ENCODE results near the gene WDR70.
"Not testable (repeated sequence)": the region's sequence is repeated elsewhere in the genome, so short reads cannot be mapped to it uniquely, and the experiment has no call there.

The WDR70 gene

DNA sequence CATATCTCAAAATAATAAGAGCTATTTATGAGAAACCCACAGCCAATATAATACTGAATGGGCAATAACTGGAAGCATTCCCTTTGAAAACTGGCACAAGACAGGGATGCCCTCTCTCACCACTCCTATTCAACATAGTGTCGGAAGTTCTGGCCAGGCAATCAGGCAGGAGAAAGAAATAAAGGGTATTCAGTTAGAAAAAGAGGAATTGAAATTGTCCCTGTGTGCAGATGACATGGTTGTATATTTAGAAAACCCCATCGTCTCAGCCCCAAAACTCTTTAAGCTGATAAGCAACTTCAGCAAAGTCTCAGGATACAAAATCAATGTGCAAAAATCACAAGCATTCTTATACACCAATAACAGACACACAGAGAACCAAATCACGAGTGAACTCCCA, 66.7 kb downstream of the WDR70 start:
- DNase-seq; in situ Hi-C loops (cut with MboI; ENCODE audit: low pct_unique_long_range_greater_than_20kb, low sequenced_read_pairs): not testable (repeated sequence)

DNA sequence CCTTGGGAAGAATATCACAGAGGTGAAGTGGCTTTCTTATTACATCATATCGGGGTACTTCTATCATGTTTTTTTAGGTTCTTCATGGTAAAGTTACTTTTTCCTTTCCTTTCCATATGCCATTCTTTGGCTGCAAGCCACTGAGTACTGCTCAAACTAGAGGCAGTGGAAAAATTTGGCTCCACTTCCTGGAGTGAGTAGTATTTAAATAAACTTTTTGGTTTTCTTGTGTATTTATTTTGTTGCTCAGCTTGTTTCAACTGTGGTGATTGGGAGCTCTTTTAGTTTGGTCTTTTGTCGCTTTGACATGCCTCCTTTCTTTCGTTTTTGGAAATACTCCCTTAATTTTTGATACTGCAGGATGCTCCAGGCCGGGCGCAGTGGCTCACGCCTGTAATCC, 69.8 kb downstream of the WDR70 start:
- DNase-seq = no peak
- in situ Hi-C loops (cut with MboI; ENCODE audit: low pct_unique_long_range_greater_than_20kb, low sequenced_read_pairs) = no loop called here

DNA sequence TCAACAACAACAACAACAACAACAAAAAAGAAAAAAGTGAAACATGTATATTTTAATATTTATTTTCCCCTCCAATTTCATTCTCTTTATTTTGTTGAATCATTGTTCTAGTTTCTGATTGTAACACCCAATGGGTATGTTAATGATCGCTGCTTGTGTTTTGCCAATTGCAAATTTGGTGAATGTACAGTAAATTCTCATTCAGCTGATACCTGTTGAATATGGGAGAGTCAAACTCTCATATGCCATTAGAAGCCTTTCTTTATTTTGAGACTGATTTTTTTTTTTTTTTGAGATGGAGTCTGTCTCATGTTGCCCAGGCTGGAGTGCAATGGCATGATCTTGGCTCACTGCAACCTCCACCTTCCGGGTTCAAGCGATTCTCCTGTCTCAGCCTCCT, 72.9 kb downstream of the WDR70 start:
- DNase-seq; in situ Hi-C loops (cut with MboI; ENCODE audit: low pct_unique_long_range_greater_than_20kb, low sequenced_read_pairs): not testable (repeated sequence)

DNA sequence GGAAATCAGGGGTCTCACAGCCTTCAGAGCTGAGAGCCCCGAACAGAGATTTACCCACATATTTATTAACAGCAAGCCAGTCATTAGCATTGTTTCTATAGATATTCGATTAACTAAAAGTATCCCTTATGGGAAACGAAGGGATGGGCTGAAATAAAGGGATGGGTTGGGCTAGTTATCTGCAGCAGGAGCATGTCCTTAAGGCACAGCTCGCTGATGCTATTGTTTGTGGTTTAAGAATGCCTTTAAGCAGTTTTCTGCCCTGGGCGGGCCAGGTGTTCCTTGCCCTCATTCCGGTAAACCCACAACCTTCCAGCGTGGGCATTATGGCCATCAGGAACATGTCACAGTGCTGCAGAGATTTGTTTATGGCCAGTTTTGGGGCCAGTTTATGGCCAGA, 74.1 kb downstream of the WDR70 start:
- in situ Hi-C loops (cut with MboI; ENCODE audit: low pct_unique_long_range_greater_than_20kb, low sequenced_read_pairs); DNase-seq: not testable (repeated sequence)

DNA sequence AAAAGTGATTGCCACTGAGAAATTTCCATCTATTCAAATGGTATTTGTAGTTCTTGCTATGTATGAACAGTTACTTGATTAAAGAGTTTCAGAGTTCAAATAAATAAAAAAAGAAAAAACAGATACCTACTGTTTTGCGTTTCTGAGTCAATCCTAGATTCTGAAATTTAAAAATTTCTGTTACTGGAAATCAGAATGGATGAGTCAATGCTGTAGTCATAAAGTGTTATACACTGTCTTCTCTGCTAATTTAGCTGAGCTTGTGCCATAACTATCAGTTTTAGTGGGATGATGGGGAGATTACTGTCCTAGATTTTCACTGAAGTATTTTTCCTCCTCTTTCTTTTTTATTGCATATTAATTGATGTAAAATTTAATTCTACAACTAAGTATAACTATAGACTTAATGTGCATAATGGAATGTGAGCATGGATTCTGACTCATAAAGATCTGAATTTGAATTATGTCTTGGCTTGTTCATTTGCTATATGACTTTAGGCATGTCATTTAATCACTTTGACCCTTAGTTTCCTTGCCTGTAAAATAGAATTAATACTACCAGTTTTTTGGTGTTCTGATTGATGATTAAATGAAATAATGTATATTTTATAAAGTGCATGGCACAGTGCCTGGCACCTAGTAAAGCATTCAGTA, 75.4 kb downstream of the WDR70 start:
- DNase-seq; in situ Hi-C loops (cut with MboI; ENCODE audit: low pct_unique_long_range_greater_than_20kb, low sequenced_read_pairs): not testable (repeated sequence)

DNA sequence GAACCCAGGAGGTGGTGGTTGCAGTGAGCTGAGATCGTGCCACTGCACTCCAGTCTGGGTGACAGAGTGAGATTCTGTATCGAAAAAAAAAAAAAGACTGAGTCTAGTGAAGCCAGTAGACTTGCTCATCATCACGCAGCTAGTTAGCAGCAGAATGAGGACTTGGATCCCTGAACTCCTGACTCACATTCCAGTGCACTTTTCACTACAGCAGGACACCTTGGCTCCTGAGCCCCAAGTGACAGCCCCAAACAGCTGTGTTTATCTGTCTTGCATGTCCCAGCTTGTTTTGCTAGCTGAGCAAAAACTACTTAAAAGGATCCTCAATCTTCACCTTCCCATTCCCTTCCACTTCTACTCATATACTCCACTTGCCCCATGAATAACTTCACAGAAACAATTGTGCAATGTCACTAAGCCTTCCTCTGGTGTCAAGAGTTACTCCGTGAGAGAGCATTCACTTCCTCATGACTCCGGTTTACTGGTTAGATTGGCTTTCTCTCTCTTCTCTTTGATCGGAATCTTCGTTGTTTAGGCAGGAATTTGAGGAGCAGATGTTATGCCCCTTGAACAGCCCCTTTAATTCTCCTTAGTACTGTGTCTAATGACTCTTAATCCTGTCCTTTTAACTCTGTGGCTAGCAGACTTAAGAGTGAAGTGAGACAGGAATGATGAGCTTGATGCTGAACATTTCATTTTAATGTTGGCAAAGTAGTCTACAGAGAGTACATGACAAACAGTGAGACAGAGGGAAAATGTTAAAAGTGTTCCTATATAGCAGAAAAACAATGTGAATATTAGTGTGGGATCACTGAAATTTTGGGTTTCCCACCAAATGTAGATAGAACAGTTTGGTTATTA, 84.3 kb downstream of the WDR70 start:
- in situ Hi-C loops (cut with MboI; ENCODE audit: low pct_unique_long_range_greater_than_20kb, low sequenced_read_pairs) = not testable (repeated sequence)
- peak; percentile 83 for DNase-seq

DNA sequence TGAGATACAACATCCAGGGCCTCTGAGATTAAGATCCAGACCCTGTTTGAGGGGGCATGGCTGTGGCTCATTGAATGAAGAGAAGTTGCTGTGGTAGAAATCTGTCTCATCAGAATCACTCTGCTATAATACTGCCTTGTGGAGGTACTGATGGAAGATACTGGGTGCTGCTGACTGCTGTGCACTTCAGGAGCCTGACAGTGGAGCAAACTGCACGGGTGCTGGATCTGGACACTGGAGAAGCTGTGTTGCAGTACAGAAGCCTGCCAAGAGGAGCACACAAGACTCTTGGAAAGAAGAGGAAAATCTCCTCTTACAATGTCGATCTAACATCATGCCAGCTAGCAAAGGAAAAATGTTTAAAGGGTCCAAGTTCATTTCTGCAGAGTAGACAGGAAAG, 85.5 kb downstream of the WDR70 start:
- DNase-seq; in situ Hi-C loops (cut with MboI; ENCODE audit: low pct_unique_long_range_greater_than_20kb, low sequenced_read_pairs): not testable (repeated sequence)

DNA sequence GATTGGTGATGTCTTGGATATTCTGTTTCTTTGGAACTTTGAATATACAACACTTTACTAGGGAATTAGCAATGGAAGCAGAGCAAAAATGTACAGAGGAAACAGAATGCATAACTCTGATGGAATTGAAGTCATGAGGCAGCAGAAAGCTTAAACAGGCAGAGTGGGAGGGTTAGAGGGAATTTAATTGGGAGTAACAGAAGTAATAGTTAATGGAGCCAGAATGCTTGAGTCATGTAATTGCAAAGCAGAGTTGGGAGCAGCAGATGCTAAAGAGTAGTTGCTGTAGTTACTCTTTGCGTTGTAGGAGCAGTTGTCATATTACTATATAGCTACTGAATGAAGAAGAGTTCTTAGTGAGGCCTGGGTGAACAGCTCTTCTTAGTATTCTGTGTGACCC, 90.3 kb downstream of the WDR70 start:
- DNase-seq; in situ Hi-C loops (cut with MboI; ENCODE audit: low pct_unique_long_range_greater_than_20kb, low sequenced_read_pairs): not testable (repeated sequence)

DNA sequence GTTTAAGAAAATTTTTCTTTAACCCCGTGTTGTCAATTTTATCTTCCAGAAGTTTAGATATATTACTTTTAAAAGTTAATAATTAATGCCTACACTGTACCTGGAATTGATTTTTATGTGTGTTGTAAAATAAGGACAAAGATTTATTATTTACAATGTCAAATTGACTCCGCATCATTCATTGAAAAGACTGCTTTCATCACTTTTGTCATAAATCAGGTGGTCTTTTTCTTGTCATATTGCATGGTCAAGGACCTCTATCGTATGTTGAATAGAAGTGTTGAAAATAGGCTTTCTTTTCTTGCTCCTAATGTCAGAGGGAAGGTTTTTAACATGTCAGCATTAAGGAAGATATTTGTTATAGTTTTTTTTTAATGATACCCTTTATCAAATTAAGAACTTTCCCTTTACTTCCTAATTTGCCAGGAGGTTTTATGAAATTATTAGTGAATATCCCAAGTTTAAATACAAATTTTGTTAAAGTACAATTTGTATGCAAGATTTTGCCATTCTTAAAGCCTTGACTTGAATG, 92.6 kb downstream of the WDR70 start:
- in situ Hi-C loops (cut with MboI; ENCODE audit: low pct_unique_long_range_greater_than_20kb, low sequenced_read_pairs) = no loop called here
- no peak for DNase-seq

DNA sequence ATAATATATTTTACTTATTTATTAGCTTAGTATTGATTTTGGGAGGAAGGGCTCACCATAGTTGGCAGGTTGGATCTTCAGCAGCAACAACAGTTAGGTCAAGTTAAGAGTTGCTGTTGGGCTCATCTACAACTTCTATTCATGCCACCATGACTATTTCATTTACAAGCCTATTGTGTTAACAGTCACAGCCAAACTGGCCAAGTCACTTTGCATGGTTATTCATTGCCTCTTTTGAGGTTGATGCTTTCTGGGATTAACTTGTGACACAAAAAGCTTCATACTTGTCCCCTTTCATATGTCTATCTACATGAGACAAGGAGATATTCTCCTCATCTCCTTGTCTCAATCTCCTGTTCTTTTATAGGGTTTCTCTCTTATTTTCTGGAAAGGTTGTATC, 98.3 kb downstream of the WDR70 start:
- DNase-seq = no peak
- in situ Hi-C loops (cut with MboI; ENCODE audit: low pct_unique_long_range_greater_than_20kb, low sequenced_read_pairs) = loop anchor here (25.0 kb wide), 1 partner anchor 710 kb away; no protein-coding TSS in a partner anchor

DNA sequence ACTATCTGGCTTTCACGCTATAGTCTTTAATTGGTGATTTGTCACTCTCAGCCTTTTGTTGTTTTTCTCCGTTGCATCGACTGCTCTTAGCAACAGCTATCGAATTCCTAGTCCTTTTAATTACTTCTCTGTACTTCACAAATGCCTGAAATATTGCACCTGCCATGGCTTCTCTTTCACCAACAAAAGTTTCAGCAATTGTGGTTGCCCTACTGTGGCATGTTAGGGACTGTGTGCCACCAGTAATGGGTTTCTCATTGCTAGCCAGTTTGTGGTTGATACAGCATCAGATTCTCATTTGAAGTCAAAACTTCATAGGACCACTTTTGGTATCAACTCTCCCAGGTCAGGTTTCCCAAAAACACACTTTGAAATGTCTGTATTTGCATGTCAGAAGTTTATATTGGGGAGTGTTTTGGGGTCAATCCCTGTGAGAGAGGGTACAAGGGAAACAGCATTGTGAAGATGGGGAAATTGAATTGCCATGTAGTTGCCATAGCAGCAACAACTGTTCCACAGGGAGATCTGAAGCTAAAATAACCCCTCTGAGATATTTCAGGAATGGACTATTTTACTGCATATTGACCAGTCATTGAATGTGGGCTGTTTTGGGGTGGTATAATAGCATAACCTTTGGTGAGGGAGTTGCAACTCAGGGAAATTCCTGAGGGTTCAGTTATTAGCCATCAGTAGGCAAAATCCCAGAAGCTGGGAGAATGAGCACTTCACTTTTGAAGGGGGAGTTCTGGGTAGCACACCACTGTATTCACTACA, 99.2 kb downstream of the WDR70 start:
- in situ Hi-C loops (cut with MboI; ENCODE audit: low pct_unique_long_range_greater_than_20kb, low sequenced_read_pairs) = loop anchor here (25.0 kb wide), 1 partner anchor 709 kb away; no protein-coding TSS in a partner anchor
- DNase-seq = no peak

DNA sequence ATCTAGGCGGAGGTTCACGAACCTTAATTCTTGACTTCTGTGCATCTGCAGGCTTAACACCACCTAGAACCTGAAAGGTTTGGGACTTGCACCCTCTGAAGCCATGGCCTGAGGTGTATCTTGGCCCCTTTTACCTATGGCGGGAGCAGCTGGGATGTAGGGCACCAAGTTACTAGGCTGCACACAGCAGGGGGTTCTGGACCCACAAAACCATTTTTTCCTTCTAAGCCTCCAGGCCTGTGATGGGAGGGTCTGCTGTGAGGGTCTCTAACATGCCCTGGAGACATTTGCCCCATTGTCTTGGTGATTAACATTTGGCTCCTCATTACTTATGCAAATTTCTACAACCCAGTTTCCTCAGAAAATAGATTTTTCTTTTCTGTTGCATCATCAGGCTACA, 102.3 kb downstream of the WDR70 start:
- in situ Hi-C loops (cut with MboI; ENCODE audit: low pct_unique_long_range_greater_than_20kb, low sequenced_read_pairs) = loop anchor here (25.0 kb wide), 1 partner anchor 706 kb away; no protein-coding TSS in a partner anchor
- not testable (repeated sequence) for DNase-seq

DNA sequence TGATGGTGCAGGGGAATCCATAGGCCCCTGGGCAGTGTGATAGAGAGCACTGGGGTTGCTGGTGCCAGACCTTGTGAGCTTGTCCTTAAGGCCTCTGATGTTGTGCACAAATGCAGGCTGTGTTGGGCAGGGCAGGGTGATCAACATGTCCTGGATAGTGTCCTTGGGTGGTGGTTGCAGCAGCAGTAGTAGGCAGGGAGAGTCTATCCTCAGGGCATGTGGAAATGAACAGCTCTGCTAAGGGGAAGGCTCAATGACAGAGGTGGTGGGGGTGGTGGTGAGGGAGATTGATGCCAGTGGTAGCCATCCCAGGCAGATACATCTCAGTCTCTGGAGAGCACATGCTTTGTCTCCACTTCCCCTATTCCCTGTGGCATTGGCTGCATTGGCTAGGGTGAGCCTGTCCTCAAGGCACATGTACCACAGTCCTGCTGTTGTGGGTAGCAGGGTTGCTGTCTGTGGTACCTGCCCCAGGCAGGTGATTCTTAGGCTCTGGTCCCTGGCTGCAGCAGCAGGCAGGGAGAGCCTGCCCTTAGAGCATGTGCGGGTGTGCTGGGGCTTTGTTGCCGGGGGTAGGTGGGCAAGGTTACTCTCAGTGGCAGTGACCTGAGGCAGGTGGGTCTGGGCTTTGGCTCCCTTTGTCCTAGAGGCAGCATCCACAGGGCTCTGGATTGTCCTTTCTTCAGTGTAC, 111.1 kb downstream of the WDR70 start:
- no peak for DNase-seq
- in situ Hi-C loops (cut with MboI; ENCODE audit: low pct_unique_long_range_greater_than_20kb, low sequenced_read_pairs) = loop anchor here (25.0 kb wide), 1 partner anchor 697 kb away; no protein-coding TSS in a partner anchor

DNA sequence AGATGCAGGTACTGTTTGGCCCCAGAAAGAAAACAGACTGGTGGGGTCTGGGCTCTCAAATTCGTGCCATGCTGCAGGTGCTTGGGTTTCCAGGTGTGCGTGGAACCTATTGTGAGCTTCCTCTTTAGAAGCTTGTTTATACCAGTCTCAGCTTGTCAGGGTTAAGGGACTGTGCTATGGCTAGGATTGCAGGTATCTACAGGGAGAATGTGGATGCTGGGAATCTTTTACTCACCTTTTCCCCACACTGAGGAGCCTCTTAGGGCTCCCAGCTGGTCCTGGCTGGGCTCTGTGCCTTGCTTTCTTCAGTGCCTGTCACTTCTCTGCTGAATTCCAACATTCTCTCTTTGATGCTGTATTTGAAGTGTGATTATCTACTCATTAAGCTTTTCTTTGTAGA, 111.8 kb downstream of the WDR70 start:
- in situ Hi-C loops (cut with MboI; ENCODE audit: low pct_unique_long_range_greater_than_20kb, low sequenced_read_pairs) = loop anchor here (25.0 kb wide), 1 partner anchor 696 kb away; no protein-coding TSS in a partner anchor
- DNase-seq = no peak

DNA sequence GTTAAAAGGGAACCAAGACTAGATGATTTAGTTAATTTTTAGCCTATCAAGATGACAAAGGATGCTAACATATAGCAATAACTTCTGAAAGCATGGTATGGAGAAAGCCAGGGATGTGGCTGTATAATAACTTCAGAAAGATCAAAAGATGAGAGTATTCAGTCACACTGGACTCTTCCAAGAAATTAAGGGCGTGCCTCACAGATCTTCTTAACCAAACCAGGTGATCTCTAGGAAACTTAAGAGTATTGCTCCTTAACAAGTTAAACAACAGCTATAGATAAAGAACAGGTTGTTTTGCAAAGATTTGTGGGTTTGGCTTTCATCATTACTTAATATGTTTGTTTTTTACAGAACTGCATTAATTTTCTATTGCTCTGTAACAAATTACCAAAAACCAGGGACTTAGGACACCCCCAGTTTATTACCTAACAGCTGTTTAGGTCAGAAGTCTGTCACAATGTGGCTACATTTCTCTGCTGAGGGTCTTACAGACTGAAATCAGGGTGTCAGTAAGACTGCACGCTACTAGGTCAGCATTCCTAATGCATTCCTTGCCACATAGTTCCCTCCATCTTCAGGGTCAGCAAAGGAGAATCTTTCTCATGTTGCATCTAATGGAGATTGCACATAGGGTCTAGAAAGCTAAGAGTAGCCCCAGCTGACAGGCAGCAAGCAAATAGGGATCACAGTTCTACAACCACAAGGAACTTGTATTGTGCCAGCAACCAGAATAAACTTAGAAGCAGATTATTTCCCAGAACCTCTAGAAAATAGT, 113.8 kb downstream of the WDR70 start:
- in situ Hi-C loops (cut with MboI; ENCODE audit: low pct_unique_long_range_greater_than_20kb, low sequenced_read_pairs) = loop anchor here (25.0 kb wide), 1 partner anchor 694 kb away; no protein-coding TSS in a partner anchor
- DNase-seq = no peak

DNA sequence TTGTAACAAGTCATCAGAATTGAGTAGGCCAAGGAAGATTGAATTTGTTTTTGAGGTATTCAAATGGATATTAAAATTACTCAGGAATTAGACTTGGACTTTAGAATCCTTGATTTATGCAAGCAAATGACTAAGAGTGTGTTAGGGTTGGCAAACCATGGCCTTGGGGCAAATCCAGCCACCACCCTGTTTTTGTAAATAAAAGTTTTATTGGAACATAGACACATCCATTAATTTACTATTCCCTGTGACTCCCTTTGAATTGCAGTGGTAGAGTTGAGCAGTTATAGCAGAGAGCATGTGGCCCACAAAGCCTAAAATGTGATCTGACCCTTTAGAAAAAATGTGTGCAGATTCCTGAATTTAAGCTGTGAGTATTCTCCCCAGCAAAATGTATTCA, 115.6 kb downstream of the WDR70 start:
- no peak for DNase-seq
- in situ Hi-C loops (cut with MboI; ENCODE audit: low pct_unique_long_range_greater_than_20kb, low sequenced_read_pairs) = loop anchor here (25.0 kb wide), 1 partner anchor 693 kb away; no protein-coding TSS in a partner anchor

DNA sequence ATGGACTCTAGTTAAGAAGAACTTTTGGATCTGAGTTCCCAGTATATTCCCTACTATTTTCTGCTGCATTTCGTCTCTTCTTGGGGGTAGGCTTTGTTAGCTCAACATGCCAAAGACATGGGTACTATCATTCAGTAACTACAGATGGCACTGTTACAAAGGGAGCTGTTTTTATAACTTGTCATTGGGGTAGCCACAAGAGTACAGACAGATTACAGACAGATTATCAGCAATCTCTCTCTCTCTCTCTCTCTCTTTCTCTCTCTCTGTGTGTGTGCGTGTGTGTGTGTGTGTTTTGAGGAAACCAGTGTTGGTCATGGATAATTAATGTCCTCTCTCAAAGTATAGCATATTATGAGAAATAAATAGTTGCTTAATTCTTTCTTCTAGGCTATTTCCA, 116.1 kb downstream of the WDR70 start:
- peak; percentile 39 for DNase-seq

More for the DNA sequence above, 116.1 kb downstream of the WDR70 start:
- in situ Hi-C loops (cut with MboI; ENCODE audit: low pct_unique_long_range_greater_than_20kb, low sequenced_read_pairs) = loop anchor here (25.0 kb wide), 1 partner anchor 692 kb away; no protein-coding TSS in a partner anchor

Data from KBM-7 (cell line).